ENCODE results near the gene SLC12A8. TPM values are rescaled to one million over a fixed set of nuclear protein-coding genes. Genes with fewer than 3 reads are reported as not detected.

The SLC12A8 gene
- total RNA-seq, 1 donor from 2014 or later = 2.2 TPM

DNA sequence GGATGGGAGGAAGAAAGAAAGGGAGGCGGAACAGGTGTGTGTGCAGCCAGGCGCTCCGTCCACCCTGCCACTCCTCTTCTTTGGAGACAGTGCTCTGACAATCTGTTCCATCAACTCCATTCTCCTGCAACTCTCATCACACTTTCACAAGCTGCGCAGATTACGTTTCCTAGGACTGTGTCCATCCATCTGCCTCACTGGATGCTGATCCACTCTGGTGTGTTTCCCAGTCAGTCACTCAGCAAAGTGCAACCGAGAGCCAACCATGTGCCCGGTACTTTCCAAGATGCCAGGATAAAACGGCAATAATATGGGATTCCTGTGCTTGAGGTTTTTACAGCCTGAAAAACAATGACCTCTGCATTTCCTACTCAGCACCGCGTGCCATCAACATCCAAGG lies 59.6 kb downstream of the SLC12A8 start:
- Histone ChIP-seq H4K20me1 (ENCODE audit: low read depth) (no peaks in the 10 kb centered on the region), H3K36me3 (no peaks in the 10 kb centered on the region), H3F3A (ENCODE audit: low read depth) (peaks cover 16% of the 10 kb centered on the region), H3K4me1 (peaks cover 23% of the 10 kb centered on the region), H3K4me2 (no peak overlapping the region), H3K27me3 (no peaks in the 10 kb centered on the region), H3K4me3 (no peak overlapping the region), H3K79me2 (ENCODE audit: low read depth) (no peaks in the 10 kb centered on the region), H3K9me3 (ENCODE audit: low read depth) (no peaks in the 10 kb centered on the region), H2AFZ (replicated peaks) (no peak overlapping the region), H3K27ac (no peak overlapping the region), H3K9ac (no peak overlapping the region)
- no peak for TF ChIP-seq EZH2 (IDR thresholded peaks at IDR 0.05)
- no peak for TF ChIP-seq EZH2phosphoT487 (IDR thresholded peaks at IDR 0.05)
- TF ChIP-seq, protein P1, sequence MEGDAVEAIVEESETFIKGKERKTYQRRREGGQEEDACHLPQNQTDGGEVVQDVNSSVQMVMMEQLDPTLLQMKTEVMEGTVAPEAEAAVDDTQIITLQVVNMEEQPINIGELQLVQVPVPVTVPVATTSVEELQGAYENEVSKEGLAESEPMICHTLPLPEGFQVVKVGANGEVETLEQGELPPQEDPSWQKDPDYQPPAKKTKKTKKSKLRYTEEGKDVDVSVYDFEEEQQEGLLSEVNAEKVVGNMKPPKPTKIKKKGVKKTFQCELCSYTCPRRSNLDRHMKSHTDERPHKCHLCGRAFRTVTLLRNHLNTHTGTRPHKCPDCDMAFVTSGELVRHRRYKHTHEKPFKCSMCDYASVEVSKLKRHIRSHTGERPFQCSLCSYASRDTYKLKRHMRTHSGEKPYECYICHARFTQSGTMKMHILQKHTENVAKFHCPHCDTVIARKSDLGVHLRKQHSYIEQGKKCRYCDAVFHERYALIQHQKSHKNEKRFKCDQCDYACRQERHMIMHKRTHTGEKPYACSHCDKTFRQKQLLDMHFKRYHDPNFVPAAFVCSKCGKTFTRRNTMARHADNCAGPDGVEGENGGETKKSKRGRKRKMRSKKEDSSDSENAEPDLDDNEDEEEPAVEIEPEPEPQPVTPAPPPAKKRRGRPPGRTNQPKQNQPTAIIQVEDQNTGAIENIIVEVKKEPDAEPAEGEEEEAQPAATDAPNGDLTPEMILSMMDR (IDR thresholded peaks at IDR 0.05) = no peak
- Mint-ChIP-seq H3K27ac (peak overlapping the region; percentile 58), H3K4me1 (peaks cover 51% of the 10 kb centered on the region), H3K4me3 (no peak overlapping the region), H3K27me3 (ENCODE audit: insufficient read depth, low read depth) (peaks cover 15% of the 10 kb centered on the region), H3K9me3 (no peaks in the 10 kb centered on the region), H3K36me3 (no peaks in the 10 kb centered on the region)
- no peak for DNase-seq (ENCODE audit: low spot score)

DNA sequence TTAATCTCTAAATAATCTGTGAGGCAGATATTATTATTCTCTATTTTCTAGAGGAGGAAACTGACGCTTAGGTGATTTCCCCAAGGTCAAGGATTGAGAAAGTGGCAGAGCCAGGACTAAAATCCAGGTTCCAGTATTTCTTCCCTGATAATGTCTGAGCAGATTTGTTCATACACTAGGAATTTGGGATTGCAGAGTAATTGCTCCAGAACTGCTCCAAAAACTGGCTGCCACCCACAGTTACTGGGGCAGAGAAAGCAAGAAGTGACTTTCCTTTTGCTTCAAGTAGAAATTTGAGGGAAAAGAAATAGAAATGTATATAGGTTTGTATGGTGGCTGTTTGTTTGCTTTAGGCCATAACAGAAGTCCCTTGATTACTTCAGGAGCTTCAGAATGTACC lies 60.6 kb downstream of the SLC12A8 start:
- H3K79me2 ChIP-seq (ENCODE audit: low read depth) = no peaks in the 10 kb centered on the region
- Mint-ChIP-seq H3K4me3 (no peak overlapping the region), H3K27ac (no peak overlapping the region), H3K27me3 (ENCODE audit: insufficient read depth, low read depth) (peaks cover 20% of the 10 kb centered on the region), H3K36me3 (no peaks in the 10 kb centered on the region), H3K4me1 (peaks cover 54% of the 10 kb centered on the region), H3K9me3 (no peaks in the 10 kb centered on the region)
- no peak overlapping the region for H3K9ac ChIP-seq
- no peak overlapping the region for H3K27ac ChIP-seq
- H3K9me3 ChIP-seq (ENCODE audit: low read depth) = no peaks in the 10 kb centered on the region
- no peak for DNase-seq (ENCODE audit: low spot score)
- no peak overlapping the region for H3K4me3 ChIP-seq
- H4K20me1 ChIP-seq (ENCODE audit: low read depth) = no peaks in the 10 kb centered on the region
- TF ChIP-seq, protein P1 (IDR thresholded peaks at IDR 0.05) = no peak
- TF ChIP-seq EZH2phosphoT487 (IDR thresholded peaks at IDR 0.05) (no peak), EZH2 (IDR thresholded peaks at IDR 0.05) (no peak)
- H2AFZ ChIP-seq (replicated peaks) = no peak overlapping the region
- H3F3A ChIP-seq (ENCODE audit: low read depth) = peaks cover 8% of the 10 kb centered on the region
- peaks cover 22% of the 10 kb centered on the region for H3K4me1 ChIP-seq
- H3K36me3 ChIP-seq = no peaks in the 10 kb centered on the region
- H3K27me3 ChIP-seq = no peaks in the 10 kb centered on the region
- H3K4me2 ChIP-seq = no peak overlapping the region

DNA sequence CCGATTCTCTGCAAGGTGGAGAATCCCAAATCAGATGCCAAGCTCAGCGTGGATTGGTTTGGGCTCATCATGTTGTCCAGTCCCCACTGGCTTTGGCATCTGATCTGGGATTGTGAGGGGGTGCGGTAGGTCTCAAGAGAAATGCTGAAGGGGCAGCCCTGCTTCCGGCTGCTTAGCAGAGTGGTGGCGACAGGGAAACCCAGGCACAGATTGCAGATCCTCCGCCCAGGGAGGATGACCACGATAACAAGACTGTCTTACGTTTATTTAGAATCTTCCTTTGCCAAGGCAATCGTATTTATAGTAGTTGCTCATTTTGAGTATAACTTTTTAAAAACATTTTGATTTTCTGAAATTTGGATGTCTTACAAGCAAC lies 61.1 kb downstream of the SLC12A8 start:
- peaks cover 17% of the 10 kb centered on the region for H3K4me1 ChIP-seq
- no peak for DNase-seq (ENCODE audit: low spot score)
- H3K27me3 Mint-ChIP-seq (ENCODE audit: insufficient read depth, low read depth) = peaks cover 20% of the 10 kb centered on the region

More for the DNA sequence above, 61.1 kb downstream of the SLC12A8 start:
- H3K4me3 Mint-ChIP-seq = peak overlapping the region; percentile 36
- no peak for TF ChIP-seq EZH2phosphoT487 (IDR thresholded peaks at IDR 0.05)
- no peak for TF ChIP-seq EZH2 (IDR thresholded peaks at IDR 0.05)
- TF ChIP-seq, protein P1 (IDR thresholded peaks at IDR 0.05) = no peak
- no peaks in the 10 kb centered on the region for H3K36me3 ChIP-seq
- no peaks in the 10 kb centered on the region for H3K9me3 Mint-ChIP-seq
- no peak overlapping the region for H3K27ac Mint-ChIP-seq
- no peak overlapping the region for H3K27ac ChIP-seq
- no peaks in the 10 kb centered on the region for H3K36me3 Mint-ChIP-seq
- H3K4me2 ChIP-seq = no peak overlapping the region
- H2AFZ ChIP-seq (replicated peaks) = no peak overlapping the region
- no peaks in the 10 kb centered on the region for H4K20me1 ChIP-seq (ENCODE audit: low read depth)
- H3F3A ChIP-seq (ENCODE audit: low read depth) = peaks cover 8% of the 10 kb centered on the region
- no peaks in the 10 kb centered on the region for H3K79me2 ChIP-seq (ENCODE audit: low read depth)
- no peaks in the 10 kb centered on the region for H3K9me3 ChIP-seq (ENCODE audit: low read depth)
- no peaks in the 10 kb centered on the region for H3K27me3 ChIP-seq
- no peak overlapping the region for H3K4me3 ChIP-seq
- H3K4me1 Mint-ChIP-seq = peaks cover 51% of the 10 kb centered on the region
- H3K9ac ChIP-seq = no peak overlapping the region
